HepG2 (cell line): ENCODE measurements around the gene TMEM63C. TPM values are rescaled to one million over a fixed set of nuclear protein-coding genes. Genes with fewer than 3 reads are reported as not detected.
A peak's percentile ranks its signal among the peaks of the same experiment; 100 is the strongest.

Experiments
- AHDC1 ChIP-seq: sonication (generic); formaldehyde crosslinking; IDR thresholded peaks from 2 replicates; pipeline ENCODE4 v1.5.1; 2020; ENCODE audit warnings: mild to moderate bottlenecking, missing genetic modification reagents, borderline replicate concordance
- CREM ChIP-seq, 2 experiments: sonication (generic) in 1 of 2; formaldehyde crosslinking in 1 of 2; IDR thresholded peaks; 2 replicates each; pipeline versions ENCODE4 v1.4.0 to v1.6.1; 2016 to 2020; ENCODE audit warnings: antibody characterized with exemption in 1 of 2, mild to moderate bottlenecking in 1 of 2, missing genetic modification reagents in 1 of 2
- E2F1 ChIP-seq: sonication (generic); formaldehyde crosslinking; IDR thresholded peaks from 2 replicates; pipeline ENCODE4 v1.5.0; 2020; ENCODE audit warnings: missing genetic modification reagents
- GMEB1 ChIP-seq: sonication (generic); formaldehyde crosslinking; IDR thresholded peaks from 2 replicates; pipeline ENCODE4 v1.5.1; 2020; ENCODE audit warnings: missing genetic modification reagents, mild to moderate bottlenecking, borderline replicate concordance
- HDAC6 ChIP-seq: fragments of 200-600 bp; sonication (generic); IDR thresholded peaks from 2 replicates; pipeline ENCODE4 v1.7.0; 2017; ENCODE audit warnings: mild to moderate bottlenecking, antibody characterized with exemption, low read length, low read depth
- IRF2 ChIP-seq: IDR thresholded peaks from 2 replicates; pipeline ENCODE4 v1.6.1; 2018; ENCODE audit warnings: missing genetic modification reagents, missing compliant biosample characterization
- MZF1 ChIP-seq: sonication (generic); formaldehyde crosslinking; IDR thresholded peaks from 2 replicates; pipeline ENCODE4 v1.8.1; 2023; ENCODE audit warnings: mild to moderate bottlenecking, missing genetic modification reagents, borderline replicate concordance
- NFE2L1 ChIP-seq: sonication (generic); formaldehyde crosslinking; IDR thresholded peaks from 2 replicates; pipeline ENCODE4 v1.4.0; 2020; ENCODE audit warnings: missing genetic modification reagents, mild to moderate bottlenecking, borderline replicate concordance
- PAWR ChIP-seq: sonication (generic); formaldehyde crosslinking; IDR thresholded peaks from 2 replicates; pipeline ENCODE4 v1.4.0; 2020; ENCODE audit warnings: missing genetic modification reagents, mild to moderate bottlenecking, borderline replicate concordance
- PLRG1 ChIP-seq: fragments of 450-650 bp; conservative IDR thresholded peaks from 2 replicates; pipeline ENCODE4 v1.6.1; 2016
- SMARCE1 ChIP-seq: fragments of 450-650 bp; IDR thresholded peaks from 2 replicates; pipeline ENCODE4 v1.6.1; 2017; ENCODE audit warnings: borderline replicate concordance
- ZBTB49 ChIP-seq: sonication (generic); formaldehyde crosslinking; IDR thresholded peaks from 2 replicates; pipeline ENCODE4 v1.4.0; 2020; ENCODE audit warnings: missing genetic modification reagents, borderline replicate concordance
- ZFP82 ChIP-seq: sonication (generic); formaldehyde crosslinking; IDR thresholded peaks from 2 replicates; pipeline ENCODE4 v1.5.1; 2020; ENCODE audit warnings: mild to moderate bottlenecking, missing genetic modification reagents, borderline replicate concordance
- ZMYM4 ChIP-seq: sonication (generic); formaldehyde crosslinking; IDR thresholded peaks from 2 replicates; pipeline ENCODE4 v1.8.1; 2023; ENCODE audit warnings: mild to moderate bottlenecking, missing genetic modification reagents
- ZNF564 ChIP-seq: sonication (generic); formaldehyde crosslinking; IDR thresholded peaks from 2 replicates; pipeline ENCODE4 v1.8.1; 2023; ENCODE audit warnings: mild to moderate bottlenecking, missing genetic modification reagents
- ZNF674 ChIP-seq: sonication (generic); formaldehyde crosslinking; IDR thresholded peaks from 2 replicates; pipeline ENCODE4 v1.5.0; 2020; ENCODE audit warnings: low read depth, mild to moderate bottlenecking, missing genetic modification reagents
- ZSCAN22 ChIP-seq: sonication (generic); formaldehyde crosslinking; IDR thresholded peaks from 2 replicates; pipeline ENCODE4 v1.4.0; 2020; ENCODE audit warnings: mild to moderate bottlenecking, missing genetic modification reagents
- polyA plus RNA-seq, 8 experiments: library from polyadenylated mRNA; depleted of rRNA in 3 of 8; stranded (reverse) in 7 of 8; unstranded in 1 of 8; fragments of >200 nt; fragmentation: Illumina TruSeq in 4 of 8; extraction: Trizol in 4 of 8; gene quantifications; 2 replicates each; pipeline versions ENCODE4 v1.2.1 to v1.2.3, GENCODE V29; 2011 to 2016; ENCODE audit warnings: low read depth in 4 of 8, missing spikeins in 1 of 8, mixed read lengths in 1 of 8; ENCODE audit not compliant: insufficient read depth in 1 of 8
- total RNA-seq, 5 experiments: library from RNA; depleted of rRNA; stranded (reverse); fragments of >200 nt; fragmentation: Illumina TruSeq; extraction: Trizol; gene quantifications; 2 replicates each; pipeline ENCODE4 v1.2.3, GENCODE V29; 2016; ENCODE audit warnings: low read depth in 1 of 5

The TMEM63C gene
- total and polyA plus RNA-seq, 2 of the 13 experiments (the other 11 are each of a cell fraction or from before 2014, with no cell fraction given), result 0.17 to 0.27 TPM

- no peak for TF ChIP-seq GMEB1 (CRISPR knock-in tag)
- TF ChIP-seq CREM (IDR thresholded peaks at IDR 0.05), result no peak
- no peak for TF ChIP-seq CREM (CRISPR knock-in tag; IDR thresholded peaks at IDR 0.05)
- TF ChIP-seq PLRG1, result no peak
- no peak for TF ChIP-seq MZF1
- no peak for TF ChIP-seq PAWR
- no peak for TF ChIP-seq ZNF674 (CRISPR knock-in tag)
- no peak for TF ChIP-seq HDAC6
- no peak for TF ChIP-seq AHDC1 (CRISPR knock-in tag)
- TF ChIP-seq ZFP82 (CRISPR knock-in tag), result 0 out of 2 replicates have a peak, but pooled peaks have one; percentile 53
- peak; percentile 84; the same call in 1 of the 2 replicates for TF ChIP-seq ZBTB49 (CRISPR knock-in tag)
- no peak for TF ChIP-seq ZSCAN22 (CRISPR knock-in tag)
- TF ChIP-seq IRF2 (CRISPR knock-in tag), result peak; percentile 78
- peak; percentile 75 for TF ChIP-seq E2F1 (CRISPR knock-in tag)
- peak; percentile 66; the same call in 1 of the 2 replicates for TF ChIP-seq ZNF564 (CRISPR knock-in tag)
- no peak for TF ChIP-seq SMARCE1
- peak; percentile 52; the same call in 1 of the 2 replicates for TF ChIP-seq ZMYM4 (CRISPR knock-in tag)
- no peak for TF ChIP-seq NFE2L1
Measured at GRCh38 chr14:77208291-77208978, 26.8 kb downstream of the TMEM63C start (continued).
